HG02798 (cell line): ENCODE measurements around the gene ETFRF1.

Experiments used
- ATAC-seq: cut with Tn5 transposase; IDR thresholded peaks from one replicate; pipeline ENCODE4 v1.9.1; 2021; ENCODE audit warnings: mild to moderate bottlenecking; ENCODE audit not compliant: unreplicated experiment, poor library complexity

ETFRF1 gene

DNA sequence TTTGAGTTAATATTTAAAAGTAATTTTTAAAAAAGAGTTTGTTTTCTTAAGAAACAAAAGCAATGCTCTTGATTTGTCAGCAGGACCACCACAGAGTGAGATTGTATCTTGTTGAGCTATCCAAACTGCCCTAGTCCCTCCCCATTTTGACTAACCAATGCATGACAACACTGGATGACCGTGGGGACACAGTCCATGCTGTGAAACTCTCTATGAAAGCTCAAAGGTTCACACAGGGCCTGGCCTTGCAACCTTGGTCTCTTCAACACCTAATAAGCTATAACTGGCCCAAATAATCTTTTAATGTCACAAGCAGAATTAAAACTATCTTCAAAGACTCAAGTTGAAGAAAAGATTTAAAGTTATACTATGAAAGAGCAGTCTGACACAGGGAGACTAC, 13.5 kb downstream of the ETFRF1 start:
- no peak for ATAC-seq

DNA sequence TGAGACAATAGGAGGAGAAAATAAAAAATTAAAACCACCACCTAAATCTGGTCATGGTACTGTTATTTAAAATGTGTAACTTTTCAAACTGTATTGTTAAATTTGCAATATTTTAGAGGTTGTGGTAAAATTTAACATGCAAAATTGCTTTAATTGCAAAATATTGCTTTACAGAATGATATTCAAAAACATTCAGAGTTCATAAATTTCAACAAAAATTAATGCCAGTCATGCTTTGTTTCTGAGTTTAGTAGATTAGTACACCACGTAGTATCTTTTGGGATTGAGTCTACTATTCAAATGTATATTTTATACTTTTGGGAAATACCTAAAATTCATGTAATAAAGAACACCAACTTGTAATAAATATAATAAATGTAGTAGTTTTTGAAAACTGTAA, 18.3 kb downstream of the ETFRF1 start:
- ATAC-seq, result no peak

DNA sequence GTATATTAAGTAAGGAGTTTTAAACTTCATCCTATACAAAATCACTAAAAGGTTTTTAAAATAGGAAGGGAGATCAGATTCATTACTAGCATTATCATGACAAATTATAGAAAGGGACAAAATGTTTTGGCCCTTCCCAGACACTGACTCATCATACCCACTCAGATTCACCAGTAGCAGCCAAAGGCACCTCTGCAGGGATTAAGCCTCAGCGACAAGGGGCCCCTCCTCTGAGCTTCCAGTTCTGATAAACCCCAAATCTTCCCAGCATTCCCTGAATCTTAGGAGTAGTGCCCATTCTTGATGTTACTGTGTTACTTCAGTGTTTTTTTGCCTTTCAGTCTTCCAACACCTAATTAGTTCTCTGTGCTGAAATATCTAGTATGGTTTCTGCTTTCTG, 41.2 kb downstream of the ETFRF1 start:
- ATAC-seq, result no peak

DNA sequence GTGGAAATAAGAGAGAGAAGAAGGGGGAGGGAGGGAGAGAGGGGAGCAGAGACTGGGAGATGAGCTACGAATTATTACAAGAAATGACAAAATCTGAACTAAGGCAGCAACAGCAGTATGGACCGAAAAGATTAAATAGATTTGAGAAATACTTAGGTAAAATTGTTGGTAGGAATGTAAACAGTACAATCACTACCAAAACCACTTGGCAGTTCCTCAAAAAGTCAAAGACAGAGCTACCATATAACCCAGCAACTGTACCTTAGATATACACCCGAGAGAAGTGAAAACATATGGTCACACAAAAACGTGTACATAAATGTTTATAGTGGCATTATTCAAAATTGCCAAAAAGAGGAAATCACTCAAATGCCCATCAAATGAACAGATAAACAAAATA, 41.6 kb downstream of the ETFRF1 start:
- no peak for ATAC-seq

DNA sequence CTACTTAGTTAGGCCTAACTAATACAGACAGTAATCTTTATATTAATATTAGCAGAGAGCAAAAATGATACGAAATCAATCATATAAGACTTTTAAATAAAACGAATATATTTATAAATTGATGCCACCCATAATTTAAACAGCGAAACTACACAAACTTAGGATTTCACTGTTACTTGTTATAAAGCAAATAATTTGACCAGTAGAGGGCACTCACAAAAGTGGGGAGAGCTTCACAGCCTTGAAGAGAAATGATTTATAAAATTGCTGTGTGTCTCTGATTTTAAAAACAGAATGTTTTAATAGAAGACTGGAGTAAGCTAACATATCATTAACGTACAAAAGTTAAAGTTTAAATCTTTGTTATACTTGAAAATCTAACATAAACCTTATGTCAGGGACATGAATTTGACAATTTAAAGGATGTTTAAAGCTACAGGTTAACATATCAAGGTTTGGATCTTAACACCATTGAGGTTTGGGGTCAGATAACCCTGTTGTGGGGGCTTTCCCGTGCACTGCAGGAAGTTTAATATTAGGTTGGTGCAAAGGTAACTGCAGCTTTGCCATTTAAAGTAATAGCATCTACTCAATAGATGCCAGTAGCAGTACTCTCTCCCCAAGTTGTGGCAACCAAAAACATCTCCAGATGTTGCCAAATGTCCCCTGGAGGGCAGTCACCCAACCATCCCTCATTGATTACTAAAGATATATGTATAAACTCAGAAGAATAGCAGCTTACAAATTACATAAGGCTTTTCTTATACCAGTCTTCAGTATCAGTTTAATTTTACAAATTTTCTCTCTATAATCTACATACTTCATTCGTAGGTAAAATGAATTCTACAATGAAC, 46.4 kb downstream of the ETFRF1 start:
- ATAC-seq, result peak; percentile 53

DNA sequence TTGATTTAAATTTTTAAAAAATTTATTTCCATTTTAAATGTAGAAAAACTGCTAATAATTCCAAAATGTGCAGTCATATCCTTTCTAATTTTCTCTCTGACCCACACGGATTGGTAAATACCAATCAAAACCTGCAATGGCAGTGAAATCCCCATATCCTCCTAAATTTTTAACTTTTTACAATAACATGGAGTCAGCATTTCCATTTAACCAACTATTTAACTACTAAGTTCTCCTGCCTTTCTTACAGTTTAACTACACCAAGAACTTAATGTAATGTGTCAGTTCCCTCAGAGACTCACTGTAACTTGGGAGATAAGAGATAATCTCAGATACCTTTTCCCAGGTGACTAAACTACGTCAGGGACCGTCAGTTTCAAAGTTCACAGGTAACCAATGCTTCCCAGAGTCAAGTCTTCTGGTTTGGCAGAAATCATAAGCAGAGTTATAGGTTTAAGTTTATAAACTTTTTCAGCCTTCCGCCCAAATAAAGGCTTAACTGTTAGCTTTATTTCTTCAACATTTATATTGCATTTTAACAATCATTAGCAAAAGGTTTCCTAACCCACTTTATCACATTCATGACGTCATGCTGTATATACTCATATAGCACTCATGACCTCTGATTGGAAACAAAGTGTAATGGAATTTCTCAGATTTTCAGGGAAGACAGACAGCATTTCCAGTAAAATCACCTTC, 48.1 kb downstream of the ETFRF1 start:
- no peak for ATAC-seq

DNA sequence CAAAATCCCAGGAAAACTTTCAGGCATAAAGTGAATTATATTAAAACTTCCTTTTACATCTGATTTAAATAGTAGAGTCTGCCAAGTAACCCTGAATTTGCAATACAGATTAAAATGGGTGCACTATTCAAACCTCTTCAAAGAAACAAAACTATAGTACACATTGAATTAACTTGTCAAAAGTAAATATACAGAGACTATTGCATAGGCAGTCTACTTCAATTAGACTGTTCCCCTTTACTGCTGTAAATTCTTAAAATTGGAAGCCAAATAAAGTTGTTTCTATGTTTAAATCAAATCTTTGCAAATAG, 48.6 kb downstream of the ETFRF1 start:
- no peak for ATAC-seq

DNA sequence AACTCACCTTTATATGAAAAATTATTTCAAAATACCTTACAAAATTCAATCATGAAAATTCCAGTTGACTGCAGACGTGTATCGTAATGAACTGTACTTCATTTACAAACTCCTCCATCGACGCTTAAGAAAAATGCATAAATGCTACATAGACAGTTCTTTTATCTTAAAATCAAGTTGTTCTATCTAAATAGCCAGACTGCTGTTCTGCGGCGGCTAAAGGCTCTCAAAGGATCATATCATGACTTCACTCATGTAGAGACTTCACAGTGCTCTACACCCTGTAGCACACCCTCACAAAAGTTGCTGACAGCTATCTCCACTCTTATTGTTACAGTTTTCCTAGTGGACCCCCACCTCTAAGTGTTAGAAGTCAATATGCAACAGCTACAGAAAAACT, 50.5 kb downstream of the ETFRF1 start:
- no peak for ATAC-seq

DNA sequence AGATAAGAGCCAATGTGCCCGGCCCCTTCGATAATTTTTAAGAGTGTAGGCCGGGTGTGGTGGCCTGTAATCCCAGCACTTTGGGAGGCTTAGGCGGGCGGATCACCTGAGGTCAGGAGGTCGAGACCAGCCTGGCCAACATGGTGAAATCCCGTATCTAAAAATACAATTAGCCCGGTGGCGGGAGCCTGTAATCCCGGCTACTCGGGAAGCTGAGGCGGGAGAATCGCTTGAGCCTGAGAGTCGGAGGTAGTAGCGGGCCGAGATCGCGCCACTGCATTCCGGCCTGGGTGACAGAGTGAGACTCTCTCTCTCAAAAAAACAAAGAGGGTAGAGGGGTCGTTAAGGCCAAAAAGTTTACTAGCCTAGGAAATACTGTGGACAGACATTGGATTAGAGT, 53.1 kb downstream of the ETFRF1 start:
- ATAC-seq, result no peak

DNA sequence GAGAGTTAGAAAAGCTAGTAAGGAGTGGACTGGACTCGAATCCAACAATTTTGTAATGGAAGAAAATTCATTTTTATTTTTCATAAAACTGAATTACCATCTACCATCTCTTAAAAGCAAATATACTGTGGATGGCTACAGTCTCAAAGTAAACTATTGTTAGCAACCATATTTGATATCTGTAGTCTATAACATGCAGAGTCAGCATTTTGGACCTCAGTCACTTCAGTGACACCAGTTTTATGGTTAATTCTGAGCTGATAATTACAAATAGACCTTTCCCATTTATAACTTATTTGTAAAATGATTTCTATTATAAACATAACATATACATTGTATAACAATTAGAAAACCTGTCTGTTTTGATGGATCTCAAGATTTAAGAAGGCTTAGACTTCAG, 53.7 kb downstream of the ETFRF1 start:
- ATAC-seq, result no peak

DNA sequence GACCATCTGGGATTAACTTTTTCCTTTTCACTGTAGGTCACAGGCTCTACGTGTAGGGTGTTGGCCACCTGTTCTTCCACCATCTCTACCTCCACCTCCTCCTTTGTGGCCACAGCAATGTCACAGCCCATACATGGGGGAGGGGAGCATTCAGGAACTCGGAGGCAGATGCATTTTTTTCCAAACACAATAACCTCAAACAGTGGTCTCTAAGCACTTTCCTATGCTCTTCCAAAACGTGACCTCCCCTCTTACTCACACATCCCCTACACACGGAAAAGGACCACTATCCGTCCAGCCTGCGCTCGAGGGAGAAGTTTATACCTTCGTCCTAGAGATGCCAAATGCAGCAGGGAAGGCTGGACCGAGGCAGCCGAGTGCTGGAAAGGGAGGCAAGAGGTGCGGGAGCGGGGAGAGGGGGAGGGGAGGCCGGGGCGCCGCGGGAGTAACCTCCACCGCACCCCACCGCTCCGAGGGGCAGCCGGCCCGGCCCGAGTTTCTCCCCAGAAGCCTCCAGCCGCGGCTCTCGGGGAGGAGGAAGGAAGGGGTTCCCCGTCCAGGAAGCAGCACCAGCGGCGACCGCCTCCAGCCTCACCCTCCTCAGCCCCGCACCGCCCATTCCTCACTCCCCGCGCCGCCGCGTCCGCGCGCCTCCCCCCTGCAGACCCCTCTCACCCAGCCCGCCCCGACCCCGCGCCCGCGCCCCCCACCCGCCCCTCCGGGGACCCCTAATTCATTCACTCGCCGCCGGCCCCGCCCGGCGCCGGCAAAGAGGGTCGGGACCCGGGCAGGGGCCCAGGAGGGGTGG, 55.1 kb downstream of the ETFRF1 start:
- peak; percentile 29 for ATAC-seq

DNA sequence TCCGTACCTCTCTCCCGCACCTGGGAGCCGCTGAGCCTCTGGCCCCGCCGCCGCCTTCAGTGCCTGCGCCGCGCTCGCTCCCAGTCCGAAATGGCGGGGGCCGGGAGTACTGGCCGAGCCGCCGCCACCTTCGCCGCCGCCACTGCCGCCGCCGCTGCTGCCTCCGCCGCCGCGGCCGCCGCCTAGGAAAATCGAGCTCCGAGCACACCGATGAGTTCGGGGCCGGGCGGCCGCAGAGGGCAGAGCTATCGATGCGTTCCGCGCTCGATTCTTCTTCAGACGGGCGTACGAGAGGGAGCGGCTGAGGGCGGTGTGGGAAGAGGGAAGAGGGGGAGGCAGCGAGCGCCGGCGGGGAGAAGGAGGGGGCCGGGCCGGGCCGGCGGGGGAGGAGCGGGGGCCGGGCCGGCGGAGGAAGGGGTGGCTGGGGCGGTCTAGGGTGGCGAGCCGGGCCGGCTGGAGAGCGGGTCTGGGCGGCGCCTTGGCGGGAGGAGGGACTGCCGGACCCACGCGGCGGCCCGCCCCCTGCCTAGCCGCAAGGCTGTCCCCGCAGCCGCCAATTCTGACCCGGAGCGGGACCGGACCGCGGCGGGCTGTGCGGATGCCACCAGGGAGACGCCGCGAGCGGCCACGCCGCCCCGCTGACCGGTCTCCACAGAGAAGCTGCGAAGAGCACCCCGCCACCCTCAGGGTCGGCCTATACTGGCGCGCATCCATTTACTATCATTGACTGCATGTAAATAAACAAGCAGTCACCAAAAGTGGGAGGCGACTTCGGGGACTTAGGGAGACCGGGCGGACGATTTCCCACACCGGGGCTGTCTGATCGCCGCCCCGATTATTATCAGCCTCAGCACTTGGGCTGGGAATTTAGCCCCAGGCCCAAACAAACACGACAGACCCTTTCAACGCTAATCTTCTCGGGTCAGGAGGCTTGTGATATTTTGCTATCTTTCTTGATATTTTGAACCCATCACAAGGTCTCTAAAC, 56.0 kb downstream of the ETFRF1 start, which contains the start of gene KRAS:
Gene KRAS, minus strand, starts transcription at position 186 of the 987 bp plus-strand sequence.
- peak; percentile 88 for ATAC-seq

DNA sequence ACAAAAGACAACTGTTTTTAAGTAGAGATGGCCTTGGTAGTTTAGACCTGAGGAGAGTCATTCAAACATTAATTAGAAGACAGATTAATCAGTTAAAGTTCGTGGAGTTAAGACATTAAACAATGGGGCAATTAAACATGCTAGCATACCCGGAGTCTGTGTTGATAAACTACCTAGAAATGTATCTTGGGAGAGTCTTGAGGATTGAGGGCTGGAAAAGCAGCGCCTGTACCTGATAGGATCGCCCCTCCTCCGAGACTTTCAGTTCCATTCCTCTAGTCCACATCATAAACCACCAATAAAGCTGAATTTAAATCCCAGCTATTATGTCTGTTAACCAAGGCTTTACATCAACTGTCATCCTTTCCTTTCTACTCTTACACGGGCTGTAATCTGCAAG, 56.7 kb downstream of the ETFRF1 start:
- ATAC-seq, result no peak

DNA sequence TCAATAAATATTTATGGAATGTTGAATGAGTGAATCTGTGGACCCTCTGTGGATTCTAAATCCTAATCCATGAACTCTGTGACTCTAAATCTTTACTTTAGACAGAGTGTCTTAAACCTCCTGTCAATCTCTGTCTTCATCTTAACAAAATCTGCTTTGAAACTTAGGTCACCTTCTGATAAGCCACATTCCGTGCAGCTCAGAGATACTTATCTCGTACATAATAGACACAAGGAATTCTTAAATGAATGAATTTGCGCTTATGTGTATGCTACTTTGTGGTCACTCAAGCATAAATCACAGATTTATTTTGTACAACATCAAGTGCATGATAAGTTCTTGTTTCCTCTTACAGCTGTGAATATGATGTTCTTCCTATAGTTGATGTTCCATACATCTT, 57.9 kb downstream of the ETFRF1 start:
- no peak for ATAC-seq

DNA sequence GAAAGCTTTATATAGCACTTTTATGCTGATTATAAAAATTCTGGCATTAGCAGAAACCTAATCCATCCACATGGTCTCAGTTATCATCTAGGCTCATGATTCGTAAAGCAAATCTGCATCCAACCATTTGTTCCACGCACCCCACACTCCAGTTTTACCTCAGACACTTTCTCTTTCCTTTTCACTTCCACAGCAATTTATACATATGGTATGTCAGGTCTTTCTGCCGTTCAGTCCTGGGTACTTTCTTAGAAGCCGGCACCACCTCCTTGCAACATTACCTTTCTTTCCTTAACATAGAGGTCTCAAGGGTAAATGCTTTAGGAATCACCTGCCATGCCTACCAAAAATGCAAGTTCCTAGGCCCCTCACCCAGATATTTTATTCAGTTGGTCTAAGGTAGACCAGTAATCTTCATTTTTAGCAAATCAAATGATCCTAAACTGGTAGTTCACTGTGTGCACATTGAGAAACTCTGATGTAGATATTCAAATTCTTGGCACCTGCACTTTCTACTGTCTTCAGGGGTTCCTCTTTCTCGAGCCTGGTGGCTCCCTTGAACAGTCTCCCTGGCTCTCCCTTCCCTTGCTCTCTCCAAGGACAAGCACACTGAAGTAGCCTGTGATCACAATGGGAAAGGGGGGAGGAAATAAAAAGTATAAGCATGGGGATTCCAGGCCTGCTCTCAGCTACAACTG, 58.5 kb downstream of the ETFRF1 start:
- no peak for ATAC-seq

DNA sequence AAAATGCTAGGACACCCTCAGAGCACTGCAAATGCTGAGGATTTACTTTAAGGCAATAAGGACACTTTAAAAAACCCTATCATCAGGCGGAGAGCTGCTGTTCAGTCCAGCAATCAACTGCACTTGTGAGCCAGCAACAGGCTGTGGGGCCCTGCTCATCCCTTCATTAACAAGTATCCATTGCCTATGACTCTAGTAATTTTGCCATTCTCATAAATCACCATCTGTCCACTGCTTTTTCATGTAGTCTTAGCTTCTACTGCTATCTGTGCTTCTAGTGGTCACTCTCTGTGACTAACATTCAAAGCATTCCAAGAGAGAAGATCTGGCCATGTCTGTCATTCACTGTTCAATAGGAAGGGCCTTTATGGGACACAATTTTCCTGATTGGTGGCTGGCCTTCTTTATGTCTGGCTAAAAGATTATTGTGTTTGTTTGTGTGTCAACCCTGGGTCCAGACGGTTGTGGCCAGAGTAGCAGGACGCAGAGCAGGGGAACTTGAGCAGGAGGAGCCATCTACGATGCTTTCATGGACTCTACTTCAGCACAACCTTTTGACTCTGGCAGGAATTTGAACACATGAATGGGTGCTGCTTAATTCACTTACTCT, 59.3 kb downstream of the ETFRF1 start:
- ATAC-seq, result no peak
